Gastrocnemius medialis (tissue), 4 donors: ENCODE results near the gene TNNT3.

Experiments used
- POLR2A ChIP-seq, 2 donors: fragments of 450-650 bp; IDR thresholded peaks; one replicate each; pipeline ENCODE4 v1.6.1; 2017; ENCODE audit warnings: antibody characterized with exemption in 2 of 2, mild to moderate bottlenecking in 2 of 2, moderate library complexity in 2 of 2
- TF ChIP-seq, protein P1 (sequence below), 5 experiments: fragments of 450-650 bp in 3 of 5; fragments of 200-600 bp in 2 of 5; sonication (generic) in 2 of 5; IDR thresholded peaks in 4 of 5; conservative IDR thresholded peaks in 1 of 5; 1 replicate in 4 of 5; 2 replicates in 1 of 5; pipeline ENCODE4 v1.5.1; 2016 to 2019; ENCODE audit warnings: antibody characterized with exemption in 5 of 5, mild to moderate bottlenecking in 3 of 5, moderate library complexity in 3 of 5

DNA sequence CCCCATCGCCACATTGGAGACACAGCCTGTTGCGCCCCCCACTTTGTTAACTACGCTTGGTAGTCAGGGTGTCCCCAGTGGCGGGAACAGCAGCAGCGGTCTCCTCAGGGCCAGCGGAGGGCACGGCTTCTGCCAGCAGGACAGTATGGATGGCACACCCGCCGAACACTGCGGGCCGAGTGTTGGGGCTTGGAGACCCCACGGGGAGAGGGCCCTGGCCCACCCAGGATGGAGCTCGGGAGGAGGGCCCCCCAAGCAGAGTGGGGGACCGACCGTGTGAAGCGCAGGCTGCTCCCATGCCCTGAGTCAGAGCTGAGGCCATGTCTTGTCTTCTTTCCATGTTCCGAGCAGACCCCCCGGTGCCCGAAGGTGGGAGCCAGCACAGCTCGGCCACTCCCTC lies 45.5 kb downstream of the TNNT3 start:
- TF ChIP-seq, protein P1, sequence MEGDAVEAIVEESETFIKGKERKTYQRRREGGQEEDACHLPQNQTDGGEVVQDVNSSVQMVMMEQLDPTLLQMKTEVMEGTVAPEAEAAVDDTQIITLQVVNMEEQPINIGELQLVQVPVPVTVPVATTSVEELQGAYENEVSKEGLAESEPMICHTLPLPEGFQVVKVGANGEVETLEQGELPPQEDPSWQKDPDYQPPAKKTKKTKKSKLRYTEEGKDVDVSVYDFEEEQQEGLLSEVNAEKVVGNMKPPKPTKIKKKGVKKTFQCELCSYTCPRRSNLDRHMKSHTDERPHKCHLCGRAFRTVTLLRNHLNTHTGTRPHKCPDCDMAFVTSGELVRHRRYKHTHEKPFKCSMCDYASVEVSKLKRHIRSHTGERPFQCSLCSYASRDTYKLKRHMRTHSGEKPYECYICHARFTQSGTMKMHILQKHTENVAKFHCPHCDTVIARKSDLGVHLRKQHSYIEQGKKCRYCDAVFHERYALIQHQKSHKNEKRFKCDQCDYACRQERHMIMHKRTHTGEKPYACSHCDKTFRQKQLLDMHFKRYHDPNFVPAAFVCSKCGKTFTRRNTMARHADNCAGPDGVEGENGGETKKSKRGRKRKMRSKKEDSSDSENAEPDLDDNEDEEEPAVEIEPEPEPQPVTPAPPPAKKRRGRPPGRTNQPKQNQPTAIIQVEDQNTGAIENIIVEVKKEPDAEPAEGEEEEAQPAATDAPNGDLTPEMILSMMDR (IDR thresholded peaks at IDR 0.05 in 4 of 5, conservative IDR thresholded peaks at IDR 0.05 in 1 of 5): no peak
- no peak for TF ChIP-seq POLR2A (IDR thresholded peaks at IDR 0.05)
